Ovary (tissue), 3 donors: ENCODE results near the gene OSER1.

Source experiments
- POLR2A ChIP-seq: fragments of 450-650 bp; IDR thresholded peaks from one replicate; pipeline ENCODE4 v1.6.1; 2017; ENCODE audit warnings: antibody characterized with exemption, mild to moderate bottlenecking, moderate library complexity
- TF ChIP-seq, protein P1 (sequence below), 3 donors: fragments of 450-650 bp in 2 of 3; fragments of 200-600 bp in 1 of 3; IDR thresholded peaks; one replicate each; pipeline versions ENCODE4 v1.5.1 to v1.8.0; 2016 to 2022; ENCODE audit warnings: antibody characterized with exemption in 3 of 3, mild to moderate bottlenecking in 1 of 3
- donor health status: DM: no; HTN: no; CAD: no.

DNA sequence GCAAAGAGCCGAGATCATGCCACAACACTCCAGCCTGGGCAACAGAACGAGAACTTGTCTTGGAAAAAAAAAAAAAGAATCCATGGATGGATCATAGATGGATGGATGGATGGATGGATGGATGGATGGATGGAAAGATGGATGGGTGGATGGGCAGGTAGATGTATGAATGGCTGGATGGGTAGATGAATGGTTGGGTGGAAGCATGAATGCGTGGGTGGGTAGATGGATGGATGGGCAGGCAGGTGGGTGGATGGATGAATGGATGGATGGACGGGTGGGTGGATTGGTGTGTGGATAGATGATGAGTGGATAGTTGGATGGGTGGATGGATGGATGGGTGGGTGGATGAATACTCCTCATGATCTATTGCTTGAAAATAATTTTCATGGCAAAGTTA lies 25.0 kb downstream of the OSER1 start:
- TF ChIP-seq, protein P1, sequence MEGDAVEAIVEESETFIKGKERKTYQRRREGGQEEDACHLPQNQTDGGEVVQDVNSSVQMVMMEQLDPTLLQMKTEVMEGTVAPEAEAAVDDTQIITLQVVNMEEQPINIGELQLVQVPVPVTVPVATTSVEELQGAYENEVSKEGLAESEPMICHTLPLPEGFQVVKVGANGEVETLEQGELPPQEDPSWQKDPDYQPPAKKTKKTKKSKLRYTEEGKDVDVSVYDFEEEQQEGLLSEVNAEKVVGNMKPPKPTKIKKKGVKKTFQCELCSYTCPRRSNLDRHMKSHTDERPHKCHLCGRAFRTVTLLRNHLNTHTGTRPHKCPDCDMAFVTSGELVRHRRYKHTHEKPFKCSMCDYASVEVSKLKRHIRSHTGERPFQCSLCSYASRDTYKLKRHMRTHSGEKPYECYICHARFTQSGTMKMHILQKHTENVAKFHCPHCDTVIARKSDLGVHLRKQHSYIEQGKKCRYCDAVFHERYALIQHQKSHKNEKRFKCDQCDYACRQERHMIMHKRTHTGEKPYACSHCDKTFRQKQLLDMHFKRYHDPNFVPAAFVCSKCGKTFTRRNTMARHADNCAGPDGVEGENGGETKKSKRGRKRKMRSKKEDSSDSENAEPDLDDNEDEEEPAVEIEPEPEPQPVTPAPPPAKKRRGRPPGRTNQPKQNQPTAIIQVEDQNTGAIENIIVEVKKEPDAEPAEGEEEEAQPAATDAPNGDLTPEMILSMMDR (IDR thresholded peaks at IDR 0.05) = no peak
- TF ChIP-seq POLR2A = no peak
